Measurements from ENCODE around the gene C1QBP.
"Not testable (repeated sequence)": the region's sequence is repeated elsewhere in the genome, so short reads cannot be mapped to it uniquely, and the experiment has no call there.

The C1QBP gene

GRCh38 chr17:5435781-5436315, 3.1 kb downstream of the C1QBP start:
- H3K27ac ChIP-seq, result peak overlapping the region; percentile 73
- DNase-seq (ENCODE audit: low read depth, low spot score), result not testable (repeated sequence)

GRCh38 chr17:5434984-5435383, 4.0 kb downstream of the C1QBP start:
- no peak for DNase-seq (ENCODE audit: low read depth, low spot score)
- H3K27ac ChIP-seq, result peak overlapping the region; percentile 10

GRCh38 chr17:5431949-5432556, 6.9 kb downstream of the C1QBP start:
- H3K27ac ChIP-seq, result peak overlapping the region; percentile 77
- peak; percentile 70 for DNase-seq (ENCODE audit: low read depth, low spot score)

- H3K27ac ChIP-seq, result peak overlapping the region; percentile 77
- DNase-seq (ENCODE audit: low read depth, low spot score), result not testable (repeated sequence)
Observed at GRCh38 chr17:5431234-5431633, 7.7 kb downstream of the C1QBP start.

- DNase-seq (ENCODE audit: low read depth, low spot score), result no peak
- H3K27ac ChIP-seq, result peak overlapping the region; percentile 77
Observed at GRCh38 chr17:5430413-5430999, 8.4 kb downstream of the C1QBP start.

GRCh38 chr17:5429191-5429887, 9.6 kb downstream of the C1QBP start:
- DNase-seq (ENCODE audit: low read depth, low spot score), result no peak
- H3K27ac ChIP-seq, result peak overlapping the region; percentile 77

GRCh38 chr17:5425826-5426225, 13.1 kb downstream of the C1QBP start:
- no peak for DNase-seq (ENCODE audit: low read depth, low spot score)

GRCh38 chr17:5424909-5425308, 14.0 kb downstream of the C1QBP start:
- no peak for DNase-seq (ENCODE audit: low read depth, low spot score)

More at GRCh38 chr17:5425826-5426225, 13.1 kb downstream of the C1QBP start:
- no peak overlapping the region for H3K27ac ChIP-seq

GRCh38 chr17:5422505-5422904, 16.4 kb downstream of the C1QBP start:
- peak overlapping the region; percentile 80 for H3K27ac ChIP-seq
- DNase-seq (ENCODE audit: low read depth, low spot score), result no peak

More at GRCh38 chr17:5424909-5425308, 14.0 kb downstream of the C1QBP start:
- H3K27ac ChIP-seq, result no peak overlapping the region

GRCh38 chr17:5419959-5420653, 18.8 kb downstream of the C1QBP start, which contains the start of gene RPAIN:
Gene RPAIN, plus strand, starts transcription at chr17:5420182. Its CDS starts 29 bp downstream, at chr17:5420211.
- peak within 1 kb of the TSS; percentile 93 for H3K27ac ChIP-seq
- DNase-seq (ENCODE audit: low read depth, low spot score), result no peak

GRCh38 chr17:5419356-5419958, 19.5 kb downstream of the C1QBP start, which contains the start of gene NUP88:
Gene NUP88, minus strand, starts transcription at chr17:5419662. Its CDS starts 12 bp downstream, at chr17:5419650.
- peak within 1 kb of the TSS; percentile 93 for H3K27ac ChIP-seq

GRCh38 chr17:5418858-5419355, 20.0 kb downstream of the C1QBP start:
- H3K27ac ChIP-seq, result peak overlapping the region; percentile 93
- peak; percentile 78 for DNase-seq (ENCODE audit: low read depth, low spot score)

More at GRCh38 chr17:5419356-5419958, 19.5 kb downstream of the C1QBP start, which contains the start of gene NUP88:
- DNase-seq (ENCODE audit: low read depth, low spot score), result peak; percentile 72

GRCh38 chr17:5416901-5417300, 22.1 kb downstream of the C1QBP start:
- no peak for DNase-seq (ENCODE audit: low read depth, low spot score)
- peak overlapping the region; percentile 93 for H3K27ac ChIP-seq

GRCh38 chr17:5413682-5414081, 25.3 kb downstream of the C1QBP start:
- peak; percentile 75 for DNase-seq (ENCODE audit: low read depth, low spot score)
- peak overlapping the region; percentile 79 for H3K27ac ChIP-seq

GRCh38 chr17:5410594-5411272, 28.2 kb downstream of the C1QBP start:
- no peak for DNase-seq (ENCODE audit: low read depth, low spot score)
- H3K27ac ChIP-seq, result no peak overlapping the region

GRCh38 chr17:5408186-5408585, 30.8 kb downstream of the C1QBP start:
- H3K27ac ChIP-seq, result no peak overlapping the region
- DNase-seq (ENCODE audit: low read depth, low spot score), result no peak

GRCh38 chr17:5405400-5405799, 33.6 kb downstream of the C1QBP start:
- no peak overlapping the region for H3K27ac ChIP-seq
- no peak for DNase-seq (ENCODE audit: low read depth, low spot score)

GRCh38 chr17:5399767-5400166, 39.2 kb downstream of the C1QBP start:
- H3K27ac ChIP-seq, result no peak overlapping the region
- no peak for DNase-seq (ENCODE audit: low read depth, low spot score)

GRCh38 chr17:5396612-5397011, 42.3 kb downstream of the C1QBP start:
- DNase-seq (ENCODE audit: low read depth, low spot score), result no peak
- no peak overlapping the region for H3K27ac ChIP-seq

Data from epithelial cell of prostate (primary cell).